SK-N-DZ (cell line): Measurements from ENCODE around the gene SULT4A1.

Experiments used
- DNase-seq: peaks from one replicate; pipeline ENCODE4 v3.0.0-alpha.2; 2015; ENCODE audit warnings: low spot score

SULT4A1 gene

DNA sequence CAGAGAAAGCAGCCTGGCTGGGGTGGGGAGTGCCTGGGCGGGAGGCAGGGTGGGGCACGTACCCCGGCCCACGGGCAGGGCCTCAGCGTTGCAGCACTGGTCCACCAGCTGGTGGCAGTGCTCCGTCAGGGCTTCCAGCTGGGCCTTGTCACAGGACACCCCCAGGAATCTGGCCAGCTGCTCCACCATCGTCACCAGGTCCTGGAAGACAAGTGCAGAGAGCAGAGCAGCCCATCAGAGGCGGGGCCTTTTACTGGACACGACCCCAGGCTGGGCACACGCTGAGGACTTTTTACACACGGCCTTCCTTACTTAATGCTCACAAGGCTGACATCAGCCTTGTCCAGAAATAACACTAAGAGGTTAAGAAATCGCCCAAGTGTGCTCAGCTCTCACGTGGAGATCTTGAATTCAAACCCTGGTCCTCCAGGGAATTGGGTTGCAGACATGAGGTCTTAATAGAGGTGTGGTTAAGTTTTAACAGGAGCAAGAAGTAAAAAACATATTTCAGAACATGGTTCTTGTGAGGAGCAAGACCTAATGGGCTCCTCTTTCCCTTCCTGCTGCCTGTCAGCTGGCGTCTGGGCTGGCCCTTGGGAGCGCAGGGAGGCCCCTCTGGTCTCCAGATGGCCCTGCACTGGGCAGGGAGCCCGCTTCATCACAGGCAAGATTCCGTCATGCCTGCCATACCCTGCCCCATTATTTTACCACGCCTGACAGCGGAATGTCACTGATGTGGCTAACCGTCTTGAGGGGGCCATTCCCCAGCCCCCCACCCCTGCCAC, 33.1 kb downstream of the SULT4A1 start:
- DNase-seq: no peak

DNA sequence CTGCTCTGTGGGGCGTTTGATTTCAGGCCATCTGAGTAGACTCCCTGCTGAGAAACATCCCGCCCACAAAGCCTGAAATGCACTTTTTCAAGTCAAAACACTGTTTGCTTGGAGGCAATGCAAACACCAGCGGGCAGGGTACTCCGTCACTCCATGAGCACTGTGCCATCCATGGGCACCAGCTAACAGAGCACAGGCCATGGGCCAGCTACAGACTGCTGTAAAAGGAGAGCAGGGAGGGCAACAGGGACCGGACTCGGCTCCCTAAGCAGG, 33.7 kb downstream of the SULT4A1 start:
- DNase-seq: no peak

DNA sequence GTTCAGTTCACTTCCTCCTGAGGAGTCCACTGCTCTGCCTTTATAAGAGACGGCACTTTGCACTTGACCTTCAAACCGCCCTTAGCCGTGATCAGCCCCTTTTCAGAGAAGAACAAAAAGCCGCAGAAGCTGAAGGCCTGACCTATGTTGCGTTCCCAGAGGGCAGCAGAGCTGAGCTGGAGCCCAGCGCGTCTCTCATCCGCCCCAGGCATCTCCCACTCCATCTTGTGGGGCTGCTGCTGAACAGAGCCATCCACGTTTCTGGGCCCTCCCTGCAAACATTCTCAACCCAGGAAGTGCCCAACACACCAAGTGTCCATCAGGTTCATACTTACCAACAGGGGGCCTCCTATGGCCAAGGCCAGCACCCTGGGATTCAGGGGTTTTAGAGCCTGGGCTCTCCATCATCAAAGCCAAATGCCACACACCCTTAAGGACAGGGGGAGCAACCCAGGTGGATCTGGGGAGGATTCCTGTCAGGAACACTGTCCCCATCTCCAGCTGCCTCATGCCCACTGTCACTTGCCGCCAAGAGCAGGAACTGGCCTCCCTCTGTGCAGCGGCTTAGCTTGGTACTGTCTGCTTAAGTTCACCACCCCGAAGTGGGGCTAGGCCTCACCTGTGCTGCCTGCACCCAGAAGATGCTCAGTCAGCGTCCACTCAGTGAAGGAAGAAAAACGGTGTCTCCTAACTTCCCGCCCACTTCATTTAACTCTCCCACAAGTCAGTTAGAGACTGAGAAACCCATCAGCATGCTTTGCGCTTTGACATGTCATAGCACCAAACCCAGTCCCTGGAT, 34.2 kb downstream of the SULT4A1 start:
- DNase-seq: no peak

DNA sequence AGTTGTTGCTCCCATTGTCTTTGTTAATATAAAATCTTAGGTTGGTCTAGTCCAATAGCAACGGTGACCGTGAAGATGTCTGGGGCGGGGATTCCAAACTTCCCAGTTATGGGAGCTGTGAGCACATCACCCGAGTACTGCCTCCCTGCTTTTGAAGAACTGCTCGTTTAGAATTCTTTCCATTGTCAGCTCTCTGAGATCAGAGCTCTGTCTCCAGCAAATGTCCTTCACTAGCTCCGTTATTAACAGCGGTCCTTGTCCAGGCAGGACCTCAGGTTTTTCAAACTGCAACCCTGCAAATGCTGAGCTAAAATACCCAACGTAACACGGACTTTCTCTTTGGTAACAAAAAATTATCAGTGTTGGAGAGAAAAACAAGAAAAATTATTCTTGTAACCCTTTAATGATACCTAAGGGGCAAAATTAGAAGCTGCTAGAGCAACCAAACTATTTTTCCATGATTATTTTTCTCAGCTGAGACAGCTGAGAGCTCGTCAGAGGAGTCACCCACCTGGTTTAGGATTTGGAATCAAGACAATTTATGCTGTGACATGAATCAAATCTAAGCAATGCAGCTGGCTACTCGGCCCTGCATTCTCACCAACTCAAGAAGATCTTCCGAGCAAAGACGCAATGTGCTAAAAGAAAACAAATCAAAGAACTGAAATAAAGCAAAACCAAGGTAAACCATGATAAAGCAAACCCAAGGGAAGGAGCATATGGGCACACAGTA, 35.1 kb downstream of the SULT4A1 start:
- DNase-seq: no peak

DNA sequence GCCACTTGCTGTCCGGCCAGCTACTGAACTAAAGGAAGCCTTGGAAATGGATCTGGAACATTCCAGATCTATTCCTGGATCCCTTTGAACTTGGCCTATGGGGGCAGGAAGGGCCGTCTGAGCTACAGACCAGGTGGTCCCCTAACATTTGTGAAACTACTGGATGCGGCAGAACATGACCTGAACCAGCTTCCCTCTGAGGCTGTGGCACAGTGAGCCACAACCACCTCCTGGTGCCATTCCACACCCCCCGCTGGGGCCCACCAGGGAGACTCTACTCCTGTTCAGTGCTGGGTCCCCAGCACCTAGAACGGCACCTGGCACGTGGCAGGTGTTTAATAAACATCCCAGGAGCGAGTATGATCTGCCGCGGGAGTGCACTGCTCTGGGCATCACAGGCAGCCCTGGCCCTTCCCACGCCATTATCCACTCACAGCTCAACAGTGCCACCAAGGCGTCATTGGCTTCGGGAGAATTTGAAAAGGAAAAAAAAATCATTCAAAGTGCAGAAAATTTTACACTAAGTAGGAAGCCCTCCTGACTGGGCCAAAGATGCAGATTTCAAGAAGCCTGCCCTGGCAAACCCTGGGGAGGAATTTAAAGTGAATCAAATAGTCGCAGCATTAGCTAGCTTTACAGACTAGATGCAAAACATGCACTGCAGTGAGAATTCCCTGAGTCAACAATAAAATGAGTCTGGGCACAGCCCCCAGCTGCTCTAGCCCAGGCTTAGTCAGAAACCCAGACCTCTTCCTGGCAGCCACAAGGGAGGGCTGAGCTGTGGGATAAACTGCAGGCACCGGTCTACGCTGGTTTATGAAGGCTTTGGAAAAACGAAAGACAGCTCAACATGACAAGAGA, 35.9 kb downstream of the SULT4A1 start:
- no peak for DNase-seq

DNA sequence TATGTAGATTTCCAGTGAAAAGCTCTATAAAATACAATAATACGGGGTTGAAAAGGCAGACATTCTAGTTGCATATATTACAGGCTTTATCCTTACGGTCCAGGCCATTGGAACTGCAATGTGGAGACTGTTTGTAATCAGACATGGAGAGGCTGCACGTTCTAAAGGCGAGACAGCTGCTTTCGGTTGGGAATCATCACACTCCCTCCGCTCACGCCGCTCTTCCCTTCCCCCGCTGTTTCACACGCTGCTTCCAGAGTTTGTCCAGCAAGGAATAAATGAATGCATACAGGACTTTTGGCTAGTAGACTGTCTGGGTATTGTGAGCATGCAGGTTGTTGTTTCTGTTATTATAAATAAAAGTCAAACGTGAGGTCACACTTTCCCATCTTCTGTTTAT, 36.7 kb downstream of the SULT4A1 start:
- DNase-seq: no peak

DNA sequence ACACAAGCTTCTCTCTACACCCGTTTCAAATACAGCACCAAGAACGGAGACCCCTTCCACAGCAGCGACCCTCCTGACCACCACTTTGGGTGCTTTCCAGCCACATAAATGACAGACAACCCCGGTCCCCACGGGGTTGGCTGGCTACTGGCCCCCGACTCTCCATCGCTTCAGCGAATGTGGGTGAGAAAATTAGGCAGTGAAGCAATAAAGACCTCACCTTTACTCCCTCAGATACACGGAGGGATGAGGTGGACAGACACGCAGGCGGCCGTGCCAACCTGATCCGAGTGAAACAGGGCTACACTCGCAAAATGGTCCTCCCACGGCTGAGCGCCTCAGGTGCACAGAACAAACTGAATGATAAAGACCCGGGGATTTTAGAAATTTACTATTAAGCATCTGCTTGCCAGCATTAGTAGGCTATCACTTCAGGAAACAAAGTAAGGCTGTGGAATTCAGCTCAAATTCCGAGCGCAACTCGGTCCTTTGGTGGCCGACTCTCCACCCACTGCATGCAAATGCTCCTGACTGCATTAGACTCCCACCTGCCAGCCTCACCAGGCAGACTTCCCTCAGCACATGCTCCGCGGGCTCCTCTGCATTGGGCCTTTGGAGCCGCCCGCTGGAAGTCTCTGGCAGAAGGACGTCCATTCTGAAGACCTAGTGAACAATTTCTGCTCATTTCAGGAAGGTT, 37.4 kb downstream of the SULT4A1 start:
- no peak for DNase-seq

DNA sequence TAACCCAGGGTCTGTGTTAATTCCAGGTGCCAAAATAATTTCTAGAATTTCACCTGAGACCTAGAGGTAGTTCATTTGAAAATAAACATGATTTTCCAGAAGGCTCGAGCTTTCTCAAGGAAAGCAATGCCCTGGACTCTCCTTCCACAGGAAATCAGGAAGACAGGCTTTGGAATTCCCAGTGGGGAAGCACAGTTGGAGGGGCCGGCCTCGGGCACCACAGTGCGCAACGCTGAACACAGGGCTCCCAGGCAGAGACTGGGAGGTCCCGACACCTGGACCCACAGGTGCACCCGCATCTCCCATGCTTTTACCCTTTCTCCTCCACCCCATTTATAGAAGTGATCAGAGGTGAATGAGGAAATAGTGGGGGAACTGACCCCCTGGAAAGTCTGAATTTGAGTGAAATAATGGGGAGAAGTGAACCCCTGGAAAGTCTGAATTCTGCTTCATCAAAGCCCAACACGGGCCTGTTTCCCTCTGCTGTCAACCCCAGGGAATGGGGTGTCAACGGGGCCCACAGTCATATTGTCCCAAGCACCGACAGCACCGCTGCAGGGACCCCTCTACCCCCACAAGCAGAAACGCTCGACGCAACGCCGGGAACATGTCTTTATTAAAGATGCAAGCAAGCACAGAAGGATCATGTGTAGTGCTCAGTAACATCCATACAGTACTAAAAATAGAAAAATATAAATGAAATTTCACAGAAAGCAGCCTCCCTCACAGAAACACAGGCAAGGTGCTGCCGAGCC, 38.2 kb downstream of the SULT4A1 start:
- no peak for DNase-seq

DNA sequence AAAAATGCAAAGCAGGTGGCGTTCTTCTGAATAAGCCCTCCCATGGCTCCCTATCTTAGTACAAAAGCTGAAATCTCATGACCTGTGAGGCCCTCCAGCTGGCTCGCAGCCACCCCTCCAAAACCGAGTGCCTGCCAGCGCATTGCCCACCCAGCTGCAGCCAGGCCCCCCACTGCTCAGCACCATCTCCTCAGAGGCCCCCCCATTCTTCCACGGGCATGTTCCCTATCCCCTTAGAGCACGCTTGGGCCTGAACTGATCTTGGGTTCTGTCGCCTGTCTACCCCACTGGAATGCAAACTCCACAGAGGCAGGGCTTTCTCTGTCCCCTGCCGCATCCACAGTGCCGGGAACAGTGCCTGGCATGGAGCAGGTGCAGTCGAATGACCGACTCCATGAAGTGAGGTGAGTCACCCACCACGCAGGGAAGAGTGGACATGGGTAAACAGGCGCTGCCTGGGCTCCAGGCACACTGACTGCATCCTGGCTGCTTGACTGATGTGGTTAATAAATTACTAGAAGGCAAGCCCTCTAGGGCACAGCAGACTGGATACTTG, 38.9 kb downstream of the SULT4A1 start:
- DNase-seq: no peak

DNA sequence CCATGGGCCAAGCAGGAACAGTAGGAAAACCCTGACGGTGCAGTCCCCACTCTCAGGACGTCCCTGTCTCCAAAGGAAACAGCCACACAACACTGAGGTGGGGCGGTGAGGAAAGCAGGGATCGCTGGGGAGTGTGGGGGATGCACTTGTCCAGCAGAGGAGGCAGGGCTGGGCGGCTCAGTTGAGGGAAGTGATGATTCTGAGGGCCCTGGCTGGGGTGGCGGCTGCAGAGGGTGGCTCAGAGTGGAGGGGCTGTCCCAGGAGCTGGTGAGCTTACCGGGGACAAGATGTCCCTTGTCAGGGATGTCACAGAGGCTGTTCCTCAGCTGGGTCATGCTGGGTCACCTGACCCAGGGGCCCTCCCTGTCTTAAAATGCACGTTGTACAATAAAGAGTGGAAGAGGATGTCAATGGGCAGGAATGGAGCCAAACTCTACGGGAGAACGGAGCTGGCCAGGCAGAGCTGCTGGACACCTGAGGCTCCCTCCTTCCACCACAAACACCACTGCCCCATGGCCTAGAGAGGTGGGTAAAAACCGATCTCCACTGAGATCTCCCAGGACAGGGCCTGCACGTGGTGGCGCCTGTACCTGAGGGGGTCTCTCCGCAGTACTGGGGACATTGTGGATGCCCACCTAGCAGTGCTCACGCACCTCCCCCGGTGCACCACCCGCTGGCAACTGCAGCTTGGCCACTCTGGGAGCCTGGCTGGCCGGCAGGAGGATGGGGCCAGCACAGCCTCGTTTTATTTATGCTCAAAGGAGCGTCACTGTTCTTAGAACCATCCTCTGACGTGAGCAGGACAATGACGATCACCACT, 40.5 kb downstream of the SULT4A1 start:
- DNase-seq: no peak

DNA sequence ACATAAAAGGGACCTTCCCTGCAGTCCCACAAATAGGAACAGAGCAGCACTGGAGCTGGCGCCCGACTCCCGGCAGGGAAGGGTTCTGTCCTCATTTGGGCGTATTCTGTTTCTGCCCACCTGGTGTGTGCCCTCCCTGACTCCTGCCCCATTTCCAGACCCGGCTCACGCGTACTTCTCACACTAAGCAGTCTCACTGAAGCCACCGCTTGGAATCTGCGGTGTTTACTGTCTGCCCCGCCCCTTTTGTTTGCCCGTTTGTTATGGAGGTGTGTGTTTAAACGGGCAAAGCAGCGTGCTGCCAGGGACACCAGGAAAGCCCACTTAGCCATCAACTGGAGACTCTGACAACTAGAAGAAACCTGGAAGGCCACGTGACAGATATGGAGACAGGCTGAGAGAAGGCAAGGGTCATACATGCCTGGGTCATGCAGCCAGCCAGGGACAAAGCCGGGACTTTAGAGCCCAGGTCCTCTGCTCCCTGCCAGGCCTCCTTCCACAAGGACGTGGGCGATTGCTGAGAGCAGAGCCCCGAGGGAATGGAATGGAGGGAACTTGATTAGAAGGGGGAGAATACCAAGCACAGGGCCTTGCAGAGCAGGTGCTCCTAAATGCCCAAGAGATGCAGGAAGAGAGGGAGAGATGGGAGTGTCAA, 41.5 kb downstream of the SULT4A1 start:
- DNase-seq: no peak

DNA sequence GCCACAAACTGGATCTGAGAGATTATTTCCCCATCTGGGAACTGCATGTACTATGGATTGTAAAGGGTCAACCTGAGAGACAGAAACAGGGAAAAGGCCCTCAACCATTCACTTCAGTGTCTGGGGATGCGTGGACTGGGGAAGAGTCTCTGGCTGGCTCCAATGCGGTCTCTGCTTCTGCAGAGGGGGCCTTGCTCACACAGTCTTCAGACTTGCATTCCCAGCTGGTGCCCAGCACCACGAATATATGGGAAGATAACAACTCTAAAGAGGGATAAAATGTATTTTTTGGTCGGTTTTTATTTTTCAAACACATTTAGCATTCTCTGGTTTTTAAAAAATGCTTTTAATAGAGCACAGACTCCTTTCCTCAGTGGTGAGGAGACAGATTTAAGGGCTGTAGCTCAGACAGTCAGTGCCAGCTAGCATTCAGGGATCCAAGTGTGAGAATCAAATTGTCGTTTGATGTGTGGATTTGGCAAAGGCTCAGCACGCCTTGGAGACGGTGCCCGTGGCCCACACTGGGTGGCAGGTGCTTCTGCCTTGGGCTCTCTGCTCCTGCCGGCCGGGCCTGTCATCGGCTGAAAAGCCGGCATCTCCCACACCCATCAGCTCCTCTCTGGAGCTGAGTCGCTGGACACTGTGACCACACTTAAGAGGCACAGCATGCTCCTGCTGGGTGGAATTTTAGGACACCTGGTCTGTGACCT, 42.2 kb downstream of the SULT4A1 start:
- DNase-seq: no peak

DNA sequence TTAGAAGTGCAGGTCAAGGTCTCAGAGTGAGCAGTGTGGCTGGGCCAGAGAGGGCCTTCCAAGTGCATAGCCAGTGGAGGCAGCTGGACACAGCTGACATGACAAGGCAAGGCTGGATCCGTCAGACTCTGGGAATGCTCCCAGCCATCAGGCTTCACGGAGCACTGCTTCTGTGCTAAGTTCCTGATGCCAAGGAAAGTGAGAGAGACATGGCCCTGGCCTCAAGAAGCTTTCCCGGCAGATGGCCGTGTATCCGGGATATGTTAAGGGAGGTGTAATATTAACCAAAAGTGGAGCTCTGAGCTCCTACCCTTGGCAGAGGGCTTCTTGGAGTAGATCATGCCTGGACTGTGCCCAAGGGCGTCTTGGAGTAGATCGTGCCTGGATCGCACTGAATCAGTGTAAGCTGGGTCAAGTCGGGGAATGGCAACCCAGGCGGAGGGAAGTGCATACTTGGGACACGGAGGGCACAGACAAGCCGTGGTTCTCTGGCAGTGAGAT, 42.8 kb downstream of the SULT4A1 start:
- no peak for DNase-seq

DNA sequence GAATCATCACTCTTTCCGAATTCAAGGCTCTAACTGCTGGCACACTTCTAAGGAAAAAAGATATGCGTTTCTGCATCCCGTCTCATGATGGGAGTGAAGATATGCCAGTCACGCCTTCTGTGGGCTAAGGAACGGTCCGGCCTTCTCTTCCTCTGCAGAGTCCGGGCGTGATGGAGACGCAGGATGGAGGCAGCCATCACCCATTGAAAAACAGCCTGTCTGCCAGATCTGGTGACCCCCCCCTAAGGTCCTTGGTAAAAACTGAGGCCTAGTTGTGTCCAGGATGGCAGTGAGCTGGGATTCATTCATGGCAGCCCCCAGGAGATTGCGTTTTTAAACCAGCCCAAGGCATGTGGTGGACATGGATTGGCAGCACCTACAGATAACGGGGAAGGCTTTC, 43.3 kb downstream of the SULT4A1 start:
- DNase-seq: no peak

DNA sequence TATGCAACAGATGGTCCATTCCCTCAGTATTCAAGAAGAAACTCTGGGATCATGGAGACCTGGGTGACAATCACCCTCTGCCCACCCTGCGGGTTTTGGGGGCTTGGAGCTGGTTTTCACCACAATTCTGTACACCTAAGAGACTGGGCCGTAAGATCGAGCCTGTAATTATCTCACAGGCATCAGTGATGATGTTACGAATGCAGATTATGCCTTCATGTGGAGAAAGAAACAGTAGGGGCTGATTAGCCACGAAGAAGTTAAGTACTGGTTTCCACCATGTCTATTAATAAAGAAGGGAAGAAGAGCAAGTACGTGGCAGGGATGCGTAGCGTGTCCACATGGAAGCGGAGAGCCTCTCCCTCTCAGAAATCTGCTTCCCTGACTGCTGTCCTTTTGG, 44.9 kb downstream of the SULT4A1 start:
- no peak for DNase-seq

DNA sequence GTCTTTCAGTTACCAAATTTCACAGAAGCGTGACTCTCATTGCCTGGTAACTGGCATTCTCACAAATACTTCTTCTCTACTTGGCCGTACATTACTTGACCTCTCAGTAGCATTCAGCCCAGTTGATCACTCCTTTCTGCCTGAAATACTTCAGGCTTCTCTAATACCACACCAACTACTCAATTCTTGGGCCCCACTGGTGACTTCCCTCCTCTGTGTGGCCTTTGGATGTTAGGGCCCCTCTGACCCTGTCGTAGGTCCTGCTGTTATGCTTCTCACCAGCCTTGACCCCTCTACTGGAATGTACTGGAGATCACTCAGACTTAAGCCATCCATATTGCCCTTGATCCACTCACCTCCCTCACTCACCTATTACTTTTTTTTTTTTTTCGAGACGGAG, 48.0 kb downstream of the SULT4A1 start:
- DNase-seq: no peak

DNA sequence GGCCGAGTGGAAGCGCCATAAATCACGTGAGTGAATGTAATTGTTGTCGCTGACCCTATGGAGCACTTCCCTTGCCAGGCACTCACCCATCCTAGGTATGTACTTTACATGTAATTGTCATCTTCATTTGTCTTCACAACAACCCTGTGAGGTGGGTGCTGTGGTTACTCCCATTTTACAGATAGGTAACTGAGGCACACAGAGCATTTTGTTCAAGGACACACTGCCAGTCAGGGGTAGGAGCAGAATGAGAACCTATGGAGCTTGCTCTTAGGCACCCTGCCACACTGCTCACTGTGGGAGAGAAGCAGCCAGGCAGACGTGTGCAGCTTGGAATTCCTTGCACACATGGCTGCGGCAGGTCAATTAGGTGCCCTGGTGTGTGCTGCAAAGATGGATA, 49.4 kb downstream of the SULT4A1 start:
- DNase-seq: no peak
